HG03139 (cell line): Measurements from ENCODE around the gene HOXA10.
A peak's percentile ranks its signal among the peaks of the same experiment; 100 is the strongest.

Experiments
- ATAC-seq: cut with Tn5 transposase; IDR thresholded peaks from one replicate; pipeline ENCODE4 v1.9.1; 2021; ENCODE audit not compliant: unreplicated experiment

HOXA10 gene

GRCh38 chr7:27157702-27158431 lies 16.3 kb downstream of the HOXA10 start:
- ATAC-seq: no peak

GRCh38 chr7:27156916-27157701 lies 17.0 kb downstream of the HOXA10 start:
- no peak for ATAC-seq

GRCh38 chr7:27156508-27156898 lies 17.6 kb downstream of the HOXA10 start, which contains the start of gene HOXA7:
TSS of gene HOXA7 (minus strand) at chr7:27156675. CDS start at chr7:27156545, 130 bp downstream.
- ATAC-seq: no peak

DNA sequence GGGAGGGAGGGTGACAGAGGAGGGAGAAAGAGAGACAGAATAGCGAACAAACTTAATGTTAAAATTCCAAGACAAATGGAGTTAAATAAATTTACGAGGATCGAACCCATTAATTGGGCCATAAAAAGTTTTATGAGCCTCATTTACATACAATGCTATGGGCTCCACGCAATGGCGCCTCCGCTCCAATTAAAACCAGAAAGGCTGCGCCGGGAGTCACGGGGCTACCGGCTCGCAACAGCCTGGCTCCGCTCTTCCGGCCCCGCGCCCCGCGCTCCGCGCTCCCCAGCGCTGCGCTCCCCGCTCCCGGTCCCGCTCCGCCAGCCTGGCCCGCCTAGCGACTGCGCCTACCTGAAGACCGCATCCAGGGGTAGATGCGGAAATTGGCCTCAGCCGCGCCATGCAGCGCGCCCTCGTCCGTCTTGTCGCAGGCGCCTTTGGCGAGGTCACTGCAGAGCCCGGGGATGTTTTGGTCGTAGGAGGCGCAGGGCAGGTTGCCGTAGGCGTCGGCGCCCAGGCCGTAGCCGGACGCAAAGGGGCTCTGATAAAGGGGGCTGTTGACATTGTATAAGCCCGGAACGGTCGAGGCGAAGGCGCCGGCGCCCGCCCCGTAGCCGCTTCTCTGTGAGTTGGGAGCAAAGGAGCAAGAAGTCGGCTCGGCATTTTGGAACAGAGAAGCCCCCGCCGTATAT lies 18.2 kb downstream of the HOXA10 start:
- ATAC-seq: no peak

- ATAC-seq: no peak
These were observed 19.0 kb downstream of the HOXA10 start for GRCh38 chr7:27154901-27155815.

GRCh38 chr7:27154369-27154768 lies 19.8 kb downstream of the HOXA10 start:
- no peak for ATAC-seq

DNA sequence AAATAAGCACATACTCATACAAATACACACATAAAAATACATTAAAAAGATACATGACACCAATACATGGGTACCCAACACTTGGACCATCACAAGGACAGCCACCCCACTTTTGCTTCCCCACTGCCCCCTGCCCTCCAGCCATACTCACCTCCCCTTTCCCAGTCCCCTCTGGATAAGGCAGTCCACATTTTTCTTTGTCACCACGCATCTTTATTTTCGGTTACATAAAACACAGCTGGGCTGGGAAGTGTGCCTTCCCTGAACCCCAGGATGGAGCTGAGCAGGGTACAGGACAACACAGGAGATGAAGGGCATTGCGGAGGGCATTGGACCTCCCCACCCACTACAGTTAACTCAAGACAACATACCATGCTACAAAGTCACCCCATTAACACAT lies 20.6 kb downstream of the HOXA10 start:
- ATAC-seq: no peak

DNA sequence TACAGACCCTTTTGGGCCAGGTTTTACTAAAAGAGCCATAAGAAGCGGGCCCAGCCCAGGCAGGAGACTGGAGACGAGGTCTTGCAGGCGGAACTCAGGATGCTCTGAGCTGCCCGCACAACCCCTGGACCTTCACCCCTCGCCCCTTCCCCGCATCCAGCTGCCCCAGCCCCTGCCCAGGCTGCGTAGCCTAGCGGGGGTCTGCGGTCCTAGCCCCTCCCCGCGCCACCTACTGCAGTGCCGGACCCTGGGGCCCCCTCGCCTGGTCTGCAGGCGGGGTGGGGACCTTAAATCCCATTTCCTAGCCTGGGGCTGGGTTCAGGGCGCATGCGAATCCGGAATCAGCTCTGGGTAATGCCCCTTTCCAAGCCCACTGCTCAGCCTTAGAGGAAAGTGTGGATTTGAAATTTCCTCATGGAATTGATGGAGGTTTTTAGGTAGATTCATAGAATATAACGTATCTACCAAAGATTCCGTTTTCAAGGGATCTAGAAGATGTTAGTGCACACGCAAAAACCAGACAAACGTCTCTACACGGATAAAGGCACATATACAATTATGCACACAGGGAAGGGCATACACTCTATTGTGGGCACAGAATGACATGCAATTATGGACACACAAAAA lies 21.2 kb downstream of the HOXA10 start:
- ATAC-seq: no peak

- no peak for ATAC-seq
These were observed 21.9 kb downstream of the HOXA10 start, which contains the start of gene HOXA3 for GRCh38 chr7:27151931-27152815. TSS of gene HOXA3 (minus strand) at chr7:27152583. CDS start at chr7:27110640, 41,943 bp downstream.

GRCh38 chr7:27151341-27151930 lies 22.7 kb downstream of the HOXA10 start:
- ATAC-seq: no peak

- peak; percentile 72 for ATAC-seq
These were observed 23.4 kb downstream of the HOXA10 start for GRCh38 chr7:27150568-27151340.

DNA sequence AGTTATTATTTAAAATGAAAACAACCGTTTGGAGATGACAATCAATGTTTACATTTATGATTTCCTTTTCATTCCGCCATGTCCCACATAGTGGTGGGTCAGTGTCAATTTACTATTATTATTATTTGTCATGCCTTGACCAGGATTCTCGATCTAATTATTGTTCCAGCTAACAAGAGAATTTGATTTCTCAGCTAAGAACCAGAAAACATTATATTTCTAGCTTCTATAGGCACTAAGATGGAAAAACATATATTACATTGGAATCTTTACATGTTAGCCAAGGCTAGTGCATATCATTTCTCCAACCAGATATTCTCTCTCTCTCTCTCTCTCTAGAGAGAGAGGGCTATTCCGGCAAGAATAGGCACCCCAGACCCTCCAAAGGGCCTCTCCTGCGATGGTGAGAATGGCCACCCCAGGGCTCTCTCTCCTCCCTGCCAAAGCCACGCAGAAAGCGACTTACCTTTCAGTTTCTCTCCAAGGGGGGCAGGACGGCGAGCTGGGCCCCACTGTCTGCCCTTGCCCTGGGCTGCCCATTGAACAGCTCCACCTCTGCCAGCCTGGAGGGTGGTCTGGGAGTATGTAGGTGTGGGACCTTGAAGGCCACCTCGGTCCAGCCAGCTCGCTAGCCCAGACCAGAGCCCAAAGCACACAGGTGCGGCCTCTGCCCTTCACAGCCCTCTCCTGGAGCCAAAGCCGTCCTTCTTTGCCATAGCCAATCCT lies 24.1 kb downstream of the HOXA10 start:
- no peak for ATAC-seq

- ATAC-seq: no peak
These were observed 25.1 kb downstream of the HOXA10 start for GRCh38 chr7:27148756-27149641.

DNA sequence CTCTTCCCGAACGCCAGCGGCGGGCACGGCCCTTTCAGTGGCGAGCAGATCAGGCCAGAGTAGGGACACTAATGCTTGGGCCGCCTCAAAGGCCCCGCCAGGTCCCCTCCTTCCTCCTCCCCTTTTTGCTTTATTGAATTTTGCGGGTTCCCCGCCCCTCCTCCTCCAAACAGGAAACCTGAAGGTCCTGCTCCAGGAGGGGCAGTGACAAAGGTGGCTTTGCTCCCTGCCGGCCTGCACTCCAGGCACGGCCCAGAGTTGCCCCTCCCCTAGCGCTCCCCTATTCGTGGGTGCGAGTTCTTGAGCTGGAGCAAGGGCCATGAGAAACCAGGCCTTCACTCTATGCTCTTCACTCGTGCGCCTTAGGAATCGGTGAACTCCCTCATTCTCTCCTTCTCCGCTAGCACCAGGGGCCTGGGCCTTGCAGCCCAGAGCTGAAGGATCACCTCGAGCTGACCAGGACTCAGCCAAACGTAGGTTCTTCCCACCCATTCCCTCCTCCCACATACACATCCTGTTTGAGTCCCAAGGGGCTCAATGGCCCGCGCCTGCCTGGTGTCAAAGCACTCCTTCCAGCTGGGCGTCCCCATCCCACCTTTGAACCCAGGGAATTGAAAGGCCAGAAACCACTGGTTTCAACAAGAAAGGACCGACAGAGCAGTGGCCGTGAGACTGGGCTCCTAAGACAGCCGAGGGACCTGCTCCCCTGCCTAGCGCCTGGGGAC lies 25.9 kb downstream of the HOXA10 start:
- no peak for ATAC-seq

DNA sequence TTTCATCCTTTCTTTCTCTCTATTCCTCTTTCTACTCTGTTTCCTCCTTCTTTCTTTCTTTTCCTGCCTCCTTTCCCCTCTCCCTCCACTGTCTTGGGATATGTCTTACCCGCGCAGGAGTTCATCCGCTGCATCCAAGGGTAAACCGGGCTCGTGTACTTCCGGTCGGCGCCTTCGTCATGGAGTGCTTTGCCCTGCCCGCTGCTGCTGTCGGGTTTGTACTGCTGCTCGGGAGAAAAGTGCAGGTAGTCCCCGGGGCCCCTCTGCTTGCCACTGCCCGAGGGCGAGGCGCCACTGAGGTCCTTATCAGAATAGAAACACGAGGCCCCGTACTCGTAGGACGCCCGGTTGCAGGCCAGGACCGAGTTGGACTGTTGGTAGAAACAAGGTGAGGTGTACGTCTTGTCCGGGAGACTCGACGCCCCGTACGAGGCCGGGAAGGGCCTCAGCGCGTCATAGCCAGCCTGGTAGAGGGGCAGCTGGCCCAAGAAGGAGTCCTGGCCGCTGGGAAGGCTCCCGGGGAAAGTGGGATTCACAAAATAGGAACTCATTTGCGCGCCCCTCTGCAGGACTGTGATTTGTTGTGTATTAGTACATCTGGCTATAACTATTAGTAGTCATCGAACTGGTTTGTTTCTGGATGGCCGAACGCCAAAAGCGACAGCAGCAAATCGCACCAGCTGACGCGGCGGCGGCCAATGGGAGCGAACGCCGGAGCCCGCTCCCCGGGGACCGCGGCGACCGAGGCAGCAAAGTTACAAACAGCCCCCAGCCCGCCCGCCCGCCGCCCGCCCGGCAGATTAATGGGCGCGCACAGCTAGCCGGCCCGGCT lies 26.7 kb downstream of the HOXA10 start, which contains the start of gene HOXA6:
Gene HOXA6, minus strand, starts transcription at position 576 of the 832 bp plus-strand sequence. Its CDS starts 25 bp downstream, at position 551.
- ATAC-seq: no peak
